ACHN (cell line): ENCODE data around the gene FNDC3B.

Experiments used
- DNase-seq: peaks from one replicate; pipeline ENCODE4 v3.0.0-alpha.2; 2015
- in situ Hi-C: cut with HindIII; loops from 2 replicates; pipeline ENCODE4 v1.10.0; 2017; ENCODE audit warnings: low sequenced_read_pairs, low pct_ligation_motif_present, low pct_unique_long_range_greater_than_20kb

The FNDC3B gene

GRCh38 chr3:172411478-172411947, 372.1 kb downstream of the FNDC3B start:
- no peak for DNase-seq
- in situ Hi-C loops = no loop called here

GRCh38 chr3:172415323-172415722, 375.9 kb downstream of the FNDC3B start:
- in situ Hi-C loops = no loop called here
- no peak for DNase-seq

- in situ Hi-C loops = no loop called here
Measured at GRCh38 chr3:172437713-172438112, 398.3 kb downstream of the FNDC3B start.

GRCh38 chr3:172438186-172438585, 398.8 kb downstream of the FNDC3B start:
- no peak for DNase-seq
- in situ Hi-C loops = no loop called here

More at GRCh38 chr3:172437713-172438112, 398.3 kb downstream of the FNDC3B start:
- DNase-seq = no peak

- DNase-seq = no peak
- in situ Hi-C loops = no loop called here
Measured at GRCh38 chr3:172441581-172441980, 402.2 kb downstream of the FNDC3B start.

GRCh38 chr3:172442606-172443005, 403.2 kb downstream of the FNDC3B start:
- no peak for DNase-seq
- in situ Hi-C loops = no loop called here

GRCh38 chr3:172444821-172445220, 405.4 kb downstream of the FNDC3B start:
- in situ Hi-C loops = no loop called here
- DNase-seq = no peak

- DNase-seq = no peak
- in situ Hi-C loops = no loop called here
Measured at GRCh38 chr3:172446198-172446597, 406.8 kb downstream of the FNDC3B start.

- DNase-seq = no peak
- in situ Hi-C loops = no loop called here
Measured at GRCh38 chr3:172447611-172448579, 408.5 kb downstream of the FNDC3B start, which contains the start of gene GHSR. Gene GHSR (minus strand): TSS chr3:172448456. CDS start chr3:172448413, 43 bp downstream.

- no peak for DNase-seq
- in situ Hi-C loops = no loop called here
Measured at GRCh38 chr3:172448661-172449465, 409.5 kb downstream of the FNDC3B start.

- in situ Hi-C loops = no loop called here
- DNase-seq = peak; percentile 49
Measured at GRCh38 chr3:172449466-172450149, 410.2 kb downstream of the FNDC3B start.
